Hepatocyte (in vitro differentiated cells): ENCODE data around the gene RBFOX2.

Source experiments
- EZH2 ChIP-seq: fragments of 200-600 bp; sonication (generic); IDR thresholded peaks from 2 replicates; pipeline ENCODE4 v1.6.1; 2016; ENCODE audit warnings: antibody characterized with exemption, mild to moderate bottlenecking, borderline replicate concordance
- EZH2phosphoT487 ChIP-seq: fragments of 200-600 bp; sonication (generic); IDR thresholded peaks from one replicate; pipeline ENCODE4 v1.6.1; 2018; ENCODE audit warnings: antibody characterized with exemption, mild to moderate bottlenecking, low read depth, moderate library complexity; ENCODE audit not compliant: unreplicated experiment, severe bottlenecking
- TF ChIP-seq, protein P1 (sequence below): fragments of 200-600 bp; sonication (generic); IDR thresholded peaks from 2 replicates; pipeline ENCODE4 v1.5.1; 2016; ENCODE audit warnings: antibody characterized with exemption, mild to moderate bottlenecking; ENCODE audit not compliant: poor library complexity

GRCh38 chr22:35756722-35757121 lies 271.9 kb downstream of the RBFOX2 start:
- TF ChIP-seq, protein P1, sequence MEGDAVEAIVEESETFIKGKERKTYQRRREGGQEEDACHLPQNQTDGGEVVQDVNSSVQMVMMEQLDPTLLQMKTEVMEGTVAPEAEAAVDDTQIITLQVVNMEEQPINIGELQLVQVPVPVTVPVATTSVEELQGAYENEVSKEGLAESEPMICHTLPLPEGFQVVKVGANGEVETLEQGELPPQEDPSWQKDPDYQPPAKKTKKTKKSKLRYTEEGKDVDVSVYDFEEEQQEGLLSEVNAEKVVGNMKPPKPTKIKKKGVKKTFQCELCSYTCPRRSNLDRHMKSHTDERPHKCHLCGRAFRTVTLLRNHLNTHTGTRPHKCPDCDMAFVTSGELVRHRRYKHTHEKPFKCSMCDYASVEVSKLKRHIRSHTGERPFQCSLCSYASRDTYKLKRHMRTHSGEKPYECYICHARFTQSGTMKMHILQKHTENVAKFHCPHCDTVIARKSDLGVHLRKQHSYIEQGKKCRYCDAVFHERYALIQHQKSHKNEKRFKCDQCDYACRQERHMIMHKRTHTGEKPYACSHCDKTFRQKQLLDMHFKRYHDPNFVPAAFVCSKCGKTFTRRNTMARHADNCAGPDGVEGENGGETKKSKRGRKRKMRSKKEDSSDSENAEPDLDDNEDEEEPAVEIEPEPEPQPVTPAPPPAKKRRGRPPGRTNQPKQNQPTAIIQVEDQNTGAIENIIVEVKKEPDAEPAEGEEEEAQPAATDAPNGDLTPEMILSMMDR, result no peak
- TF ChIP-seq EZH2 (no peak), EZH2phosphoT487 (no peak)
